NCI-H146 treated with DMSO at 0.1 percent for 48 hours (cell line): ENCODE measurements around the gene CHCHD3.
"Not testable (repeated sequence)": the region's sequence is repeated elsewhere in the genome, so short reads cannot be mapped to it uniquely, and the experiment has no call there.

Experiments
- DNase-seq: peaks from one replicate; lab custom pipeline; 2025; ENCODE audit not compliant: unreplicated experiment; lab: John Stamatoyannopoulos, UW

CHCHD3 gene

GRCh38 chr7:133009426-133010252, 72.3 kb downstream of the CHCHD3 start:
- no peak for DNase-seq

DNA sequence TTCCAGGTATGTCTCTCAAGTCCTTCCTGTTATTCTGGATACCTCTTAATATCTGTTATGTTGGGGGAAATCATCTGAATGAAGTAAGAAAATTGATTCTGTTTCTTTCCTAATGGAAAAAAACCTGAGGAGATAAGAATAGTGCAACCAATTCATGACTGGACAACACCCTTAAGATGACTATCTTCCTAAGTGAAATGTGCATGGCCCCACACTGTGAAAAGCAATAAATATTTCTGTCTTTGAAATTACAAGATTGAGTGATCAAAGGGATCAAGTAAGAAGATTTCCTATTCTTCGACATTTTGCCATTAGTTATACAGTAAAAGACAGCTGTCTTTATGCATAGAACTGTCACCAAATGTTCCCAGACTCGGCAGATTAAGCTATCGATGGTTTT, 73.9 kb downstream of the CHCHD3 start:
- DNase-seq, result no peak

- DNase-seq, result no peak
Measured at GRCh38 chr7:133003052-133003910, 78.6 kb downstream of the CHCHD3 start.

- no peak for DNase-seq
Measured at GRCh38 chr7:133001727-133002126, 80.2 kb downstream of the CHCHD3 start.

DNA sequence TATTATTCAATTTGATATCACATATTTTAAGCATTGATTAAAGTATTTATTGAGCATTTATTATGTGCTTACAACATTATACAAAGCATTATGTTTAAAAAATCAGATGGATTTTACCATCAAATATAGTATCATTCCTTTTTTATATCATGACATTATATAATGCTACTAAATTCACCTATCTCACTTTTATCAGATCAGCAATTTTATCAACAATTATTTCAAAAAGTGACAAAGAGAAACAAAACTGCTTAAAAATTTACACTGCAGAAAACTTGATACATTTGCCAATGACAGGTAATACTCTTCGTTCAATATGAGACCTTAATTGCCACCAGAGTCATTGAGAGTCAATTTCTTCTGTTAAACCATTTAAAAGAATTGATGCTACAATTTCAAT, 82.0 kb downstream of the CHCHD3 start:
- DNase-seq, result no peak

DNA sequence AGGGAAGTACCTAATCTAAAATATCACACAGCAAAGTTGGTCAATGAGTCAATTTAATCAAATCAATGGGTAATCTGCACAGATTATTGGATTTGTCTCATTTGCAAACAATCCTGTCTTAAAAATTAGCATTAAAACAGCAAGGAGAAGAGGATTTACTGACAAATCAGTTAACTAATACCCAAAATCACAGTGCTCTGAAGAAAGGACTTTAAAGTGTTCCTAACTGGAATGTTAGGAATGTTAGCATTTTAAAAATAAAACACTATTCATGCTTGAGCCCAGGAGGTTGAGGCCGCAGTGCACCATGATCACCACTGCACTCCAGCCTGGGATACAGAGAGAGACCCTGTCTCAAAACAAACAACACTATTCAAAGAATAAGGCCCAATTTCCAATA, 83.1 kb downstream of the CHCHD3 start:
- DNase-seq, result no peak

DNA sequence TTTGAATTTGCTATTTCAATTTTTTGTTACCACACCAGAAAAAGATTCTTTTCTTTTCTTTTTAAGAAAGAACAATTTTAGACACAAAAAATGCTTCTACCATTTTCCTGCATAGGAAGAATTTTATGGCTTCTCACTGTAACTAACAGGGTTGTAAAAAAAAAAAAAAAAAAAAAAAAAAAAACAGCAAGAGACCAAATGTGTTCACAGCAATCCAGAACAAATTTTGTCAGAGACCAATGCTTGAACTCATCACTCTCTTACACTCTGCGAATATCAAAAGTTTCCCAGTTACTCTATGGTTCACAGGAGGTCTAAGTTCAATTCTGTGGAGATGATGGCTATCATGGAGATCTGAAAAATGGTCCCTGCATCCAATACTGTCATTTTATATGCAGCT, 84.4 kb downstream of the CHCHD3 start:
- DNase-seq, result no peak

GRCh38 chr7:132996581-132997242, 85.2 kb downstream of the CHCHD3 start:
- DNase-seq, result no peak

DNA sequence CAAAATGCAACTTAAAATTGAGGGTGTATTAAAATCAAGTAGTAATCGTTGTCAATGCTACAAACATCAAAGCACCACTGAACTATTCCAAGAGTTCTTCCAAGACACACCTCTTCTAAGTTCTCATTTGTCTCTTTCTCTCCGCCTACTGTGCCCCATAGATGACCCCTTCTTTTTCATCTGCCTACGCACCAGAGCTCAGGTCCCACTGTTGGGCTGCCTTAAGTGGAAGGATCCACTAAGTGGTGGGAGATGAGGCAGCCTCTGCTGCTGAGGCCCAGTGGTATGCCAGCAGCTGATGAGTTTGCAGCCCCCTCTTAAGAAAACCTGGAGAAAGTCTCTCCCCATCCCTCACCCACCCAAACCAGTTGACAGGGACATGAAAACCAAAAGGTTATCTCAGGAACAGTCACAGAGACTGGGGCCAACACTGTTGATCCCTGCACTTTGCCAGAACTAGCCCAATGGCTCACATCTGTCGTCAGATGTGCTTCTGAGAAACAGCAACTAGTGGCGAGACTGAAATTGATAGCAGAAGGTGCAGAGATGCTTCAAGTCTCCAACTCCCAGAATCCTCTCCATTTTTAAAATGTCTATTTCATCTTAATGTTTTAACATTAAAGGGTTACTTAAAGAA, 88.4 kb downstream of the CHCHD3 start:
- DNase-seq, result no peak

DNA sequence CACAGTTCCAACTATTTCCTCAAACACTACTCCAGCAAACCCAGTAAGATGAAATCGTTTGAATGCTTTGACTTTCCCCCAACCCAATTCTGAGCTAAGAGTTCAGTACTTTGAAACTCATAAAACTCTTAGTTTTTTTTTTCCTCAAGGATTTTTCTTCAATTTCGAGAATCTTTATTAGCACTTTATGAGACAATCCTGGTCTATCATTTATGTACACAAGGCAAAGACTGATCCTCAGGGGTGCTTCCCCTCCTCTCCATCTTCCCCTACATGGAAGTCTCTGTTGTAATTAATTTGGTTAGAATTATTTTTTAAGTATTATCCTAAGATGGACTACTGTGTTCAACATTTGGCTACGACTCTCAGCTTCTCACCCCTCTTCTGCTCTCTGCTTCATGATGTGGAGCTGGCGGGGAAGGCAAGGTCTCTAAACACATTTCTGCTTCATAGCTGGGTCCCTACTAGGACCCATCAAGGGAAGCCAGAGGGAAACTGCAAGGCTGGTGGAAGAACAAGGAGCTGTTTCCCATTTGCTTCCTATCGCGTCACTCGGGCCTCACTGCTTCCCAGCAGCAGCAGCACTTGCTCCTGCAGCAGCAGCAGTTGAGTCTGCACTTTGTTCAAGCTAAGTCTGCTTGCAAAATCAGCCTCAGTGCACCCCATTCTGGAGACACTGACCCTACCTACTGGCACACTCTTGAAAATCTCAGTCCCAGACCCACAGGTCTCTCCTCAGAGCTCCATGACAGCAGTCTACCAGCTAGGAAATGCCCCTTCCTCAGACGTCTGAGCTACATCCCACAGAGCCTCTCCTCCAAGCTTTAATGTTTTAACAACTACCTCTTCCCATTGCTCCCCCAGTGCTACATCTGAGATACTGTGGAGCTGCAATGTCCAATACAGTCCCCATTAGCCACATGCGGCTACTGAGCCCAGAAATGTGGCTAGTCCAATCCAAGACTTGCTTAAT, 90.0 kb downstream of the CHCHD3 start:
- DNase-seq, result no peak

- no peak for DNase-seq
Measured at GRCh38 chr7:132988117-132988516, 93.8 kb downstream of the CHCHD3 start.

DNA sequence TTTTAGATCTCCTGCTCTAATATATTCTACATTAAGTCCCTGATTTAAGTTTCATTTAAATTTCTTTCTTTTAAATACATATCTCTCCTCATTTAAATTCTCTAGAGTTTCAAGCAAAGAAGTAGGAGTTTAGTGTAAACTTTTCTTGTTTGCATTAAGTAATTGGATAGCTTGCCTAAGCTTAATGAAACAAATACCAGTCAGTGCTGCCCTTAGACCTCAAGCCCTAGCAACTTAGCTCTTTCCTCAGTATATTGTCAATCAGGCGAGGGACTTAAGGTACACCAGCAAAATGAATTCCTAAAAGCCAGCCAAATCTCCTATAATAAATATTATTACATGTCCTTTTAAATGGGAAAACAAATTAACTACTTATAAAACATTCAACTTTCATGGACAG, 101.5 kb downstream of the CHCHD3 start:
- DNase-seq, result no peak

DNA sequence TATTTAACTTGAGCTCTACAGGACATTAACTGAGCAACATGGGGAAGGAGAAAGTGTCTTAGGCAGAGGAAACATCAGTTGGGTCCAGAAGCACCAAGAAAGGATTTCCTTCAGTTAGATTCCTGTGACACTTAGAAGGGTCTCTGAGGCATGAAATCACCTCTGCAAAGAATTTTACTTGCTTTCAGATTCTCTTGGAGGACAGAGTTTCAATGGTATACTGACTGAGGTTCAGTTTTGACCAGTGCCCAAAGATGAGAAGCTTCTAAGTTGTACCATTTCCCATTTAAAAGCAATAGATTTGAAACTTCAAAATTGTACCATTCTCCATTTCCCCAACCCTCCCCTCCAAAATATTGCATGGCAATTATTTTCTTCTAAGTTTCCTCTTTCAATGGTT, 102.4 kb downstream of the CHCHD3 start:
- DNase-seq, result no peak

- DNase-seq, result no peak
Measured at GRCh38 chr7:132977234-132977633, 104.7 kb downstream of the CHCHD3 start.

DNA sequence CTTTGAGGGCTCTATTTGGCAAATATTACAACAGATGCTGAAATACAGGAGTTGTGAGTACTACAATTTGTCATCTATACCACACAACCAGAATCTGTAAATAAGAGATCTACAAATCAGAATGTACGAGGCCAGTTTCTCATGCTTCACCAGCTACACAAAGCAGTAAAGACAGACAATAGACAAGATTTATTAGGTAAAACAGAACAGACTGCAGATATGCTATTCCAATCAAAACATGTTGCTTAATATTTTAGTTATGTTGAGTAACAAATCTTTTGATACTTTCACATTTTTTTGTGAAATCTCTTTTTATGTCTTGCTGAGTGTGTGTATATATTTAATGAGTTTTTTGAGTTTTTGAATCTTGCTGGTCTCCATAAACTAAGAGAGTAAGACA, 109.1 kb downstream of the CHCHD3 start:
- DNase-seq, result no peak

DNA sequence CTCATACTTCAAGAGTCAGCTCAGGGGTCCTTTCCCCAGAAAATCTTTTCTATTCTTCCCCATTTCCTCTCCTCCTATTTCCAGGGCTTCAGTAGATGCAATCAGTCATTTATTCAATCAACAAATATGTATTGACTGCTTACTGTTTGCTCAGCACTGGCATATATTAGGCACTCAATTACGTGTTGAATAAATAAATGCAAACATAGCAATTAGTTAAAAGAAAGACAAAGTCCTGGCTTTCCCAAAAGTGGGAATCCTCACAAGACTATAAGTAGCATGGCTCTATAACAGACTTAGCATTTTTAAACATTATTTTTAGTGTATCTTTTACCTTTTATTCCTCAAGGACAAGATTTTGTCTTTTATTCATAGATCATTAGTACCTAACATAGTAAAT, 111.6 kb downstream of the CHCHD3 start:
- DNase-seq, result no peak

- no peak for DNase-seq
Measured at GRCh38 chr7:132969520-132969919, 112.4 kb downstream of the CHCHD3 start.

DNA sequence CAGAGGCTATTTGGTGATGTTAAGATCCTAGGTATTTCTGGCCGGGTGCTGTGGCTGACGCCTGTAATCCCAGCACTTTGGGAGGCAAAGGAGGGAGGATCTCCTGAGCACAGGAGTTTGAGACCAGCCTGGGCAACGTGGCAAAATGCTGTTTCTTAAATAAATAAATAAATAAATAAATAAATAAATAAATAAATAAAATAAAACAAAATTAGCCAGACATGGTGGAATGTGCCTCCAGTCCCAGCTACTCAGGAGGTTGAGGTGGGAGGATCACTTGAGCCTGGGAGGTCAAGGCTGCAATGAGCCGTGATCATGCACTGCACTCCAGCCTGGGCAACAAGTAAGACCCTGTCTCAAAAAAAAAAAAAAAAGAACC, 114.4 kb downstream of the CHCHD3 start:
- not testable (repeated sequence) for DNase-seq

- DNase-seq, result no peak
Measured at GRCh38 chr7:132966754-132967469, 115.0 kb downstream of the CHCHD3 start.
